SJSA1 (cell line): ENCODE results near the gene EHF. TPM values are rescaled to one million over a fixed set of nuclear protein-coding genes. Genes with fewer than 3 reads are reported as not detected.
A peak's percentile ranks its signal among the peaks of the same experiment; 100 is the strongest.

Experiments
- DNase-seq, 2 experiments: peaks; one replicate each; pipeline ENCODE4 v3.0.0-alpha.2; 2015 to 2020; ENCODE audit warnings: low spot score in 2 of 2, low read depth in 1 of 2
- H3K27ac ChIP-seq: fragments of 250-450 bp; sonication (Bioruptor Pico); 2 replicates; pipeline ENCODE4 v1.5.1; 2020; ENCODE audit warnings: mild to moderate bottlenecking, moderate library complexity
- H3K27me3 ChIP-seq: fragments of 250-450 bp; sonication (Bioruptor Pico); replicated peaks from 2 replicates; pipeline ENCODE4 v1.5.1; 2020; ENCODE audit warnings: mild to moderate bottlenecking, moderate library complexity
- H3K36me3 ChIP-seq: fragments of 250-450 bp; sonication (Bioruptor Pico); 2 replicates; pipeline ENCODE4 v1.5.1; 2020; ENCODE audit warnings: mild to moderate bottlenecking
- H3K4me1 ChIP-seq: fragments of 250-450 bp; sonication (Bioruptor Pico); replicated peaks from 2 replicates; pipeline ENCODE4 v1.6.1; 2021; ENCODE audit warnings: mild to moderate bottlenecking
- H3K4me3 ChIP-seq: fragments of 250-450 bp; sonication (Bioruptor Pico); 2 replicates; pipeline ENCODE4 v1.5.1; 2020; ENCODE audit warnings: mild to moderate bottlenecking
- H3K9me3 ChIP-seq: fragments of 250-450 bp; sonication (Bioruptor Pico); replicated peaks from 2 replicates; pipeline ENCODE4 v1.5.1; 2020; ENCODE audit warnings: mild to moderate bottlenecking
- total RNA-seq: library from RNA; depleted of rRNA; stranded (reverse); fragments of >200 nt; shearing (Covaris generic); gene quantifications from 2 replicates; pipeline ENCODE4 v1.2.3, GENCODE V29; 2014

The EHF gene
- total RNA-seq, 1 experiment from 2014 or later = not detected

DNA sequence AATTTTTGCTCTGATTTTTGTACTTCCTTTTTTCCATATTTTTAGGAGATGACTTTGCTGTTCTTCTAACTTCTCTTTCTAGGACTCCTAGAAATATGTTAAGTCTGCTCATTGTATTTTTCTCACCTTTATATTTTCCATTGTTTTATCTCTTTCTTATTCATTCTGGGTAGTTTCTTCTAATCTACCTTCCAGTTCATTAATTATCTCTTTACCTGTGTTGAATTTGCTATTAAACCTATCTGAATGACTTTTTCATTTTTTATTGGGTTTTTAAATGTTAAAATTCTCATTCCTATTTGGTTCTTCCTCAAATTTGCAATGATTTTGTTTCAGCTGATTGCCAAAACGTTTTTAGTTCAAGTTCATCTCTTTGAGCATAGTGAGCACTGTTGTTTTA, 27.8 kb upstream of the EHF start:
- H3K4me3 ChIP-seq = no peak overlapping the region
- no peaks in the 10 kb centered on the region for H3K27me3 ChIP-seq
- H3K9me3 ChIP-seq = no peaks in the 10 kb centered on the region
- no peak overlapping the region for H3K27ac ChIP-seq
- no peaks in the 10 kb centered on the region for H3K4me1 ChIP-seq
- DNase-seq = no peak
- H3K36me3 ChIP-seq = no peaks in the 10 kb centered on the region

DNA sequence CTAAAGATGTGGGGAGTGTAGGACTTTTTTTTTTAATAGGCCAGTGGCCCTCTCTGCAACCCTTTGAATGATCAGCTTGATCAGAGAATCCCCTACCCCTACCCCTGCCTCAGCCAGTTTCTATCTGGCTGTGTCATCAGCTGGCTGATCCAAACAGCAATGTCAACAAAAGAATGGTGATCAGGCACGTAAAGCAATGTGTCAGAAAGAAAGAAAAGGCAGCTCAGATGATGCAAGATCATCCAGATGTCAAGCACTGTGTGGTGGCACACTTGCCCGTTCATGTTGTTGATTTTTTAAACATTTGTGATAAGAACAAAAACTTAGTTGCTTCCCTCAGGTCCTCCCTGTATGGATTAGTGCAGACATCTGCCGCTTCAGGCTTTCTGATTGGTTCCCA, 26.3 kb upstream of the EHF start:
- H3K4me3 ChIP-seq = no peak overlapping the region
- no peaks in the 10 kb centered on the region for H3K27me3 ChIP-seq
- H3K4me1 ChIP-seq = peaks cover 10% of the 10 kb centered on the region
- H3K27ac ChIP-seq = no peak overlapping the region
- DNase-seq = no peak
- no peaks in the 10 kb centered on the region for H3K9me3 ChIP-seq
- no peaks in the 10 kb centered on the region for H3K36me3 ChIP-seq

DNA sequence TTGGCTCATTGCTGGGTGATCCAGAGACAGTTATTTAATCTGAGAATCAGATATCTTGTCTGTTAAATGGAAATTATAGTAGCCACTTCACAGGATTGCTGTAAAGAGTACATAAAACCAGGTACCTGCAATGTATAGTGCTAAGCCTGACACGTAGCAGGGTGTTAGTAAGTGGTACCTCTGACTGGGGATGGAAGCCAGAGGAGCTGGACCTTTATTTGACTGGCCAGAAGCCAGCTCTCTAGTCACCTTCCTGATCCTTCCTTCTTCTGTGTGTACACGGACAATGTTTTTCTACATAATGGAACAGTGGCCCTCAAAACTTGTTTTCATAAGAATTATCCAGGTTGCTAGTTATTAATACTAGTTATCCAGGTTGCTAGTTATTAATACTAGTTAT, 25.5 kb upstream of the EHF start:
- Histone ChIP-seq H3K4me1 (peaks cover 18% of the 10 kb centered on the region), H3K27me3 (no peaks in the 10 kb centered on the region), H3K27ac (no peak overlapping the region), H3K36me3 (no peaks in the 10 kb centered on the region), H3K9me3 (no peaks in the 10 kb centered on the region), H3K4me3 (no peak overlapping the region)
- DNase-seq = no peak

- no peak for DNase-seq
- Histone ChIP-seq H3K36me3 (no peaks in the 10 kb centered on the region), H3K4me1 (peaks cover 25% of the 10 kb centered on the region), H3K4me3 (no peak overlapping the region), H3K27me3 (no peaks in the 10 kb centered on the region), H3K27ac (no peak overlapping the region), H3K9me3 (no peaks in the 10 kb centered on the region)
Observed at GRCh38 chr11:34595960-34596644, 24.8 kb upstream of the EHF start.

- Histone ChIP-seq H3K27me3 (no peaks in the 10 kb centered on the region), H3K9me3 (no peaks in the 10 kb centered on the region), H3K4me1 (peaks cover 28% of the 10 kb centered on the region), H3K27ac (peak overlapping the region; percentile 71), H3K4me3 (no peak overlapping the region), H3K36me3 (no peaks in the 10 kb centered on the region)
- peak; percentile 74 to 89 for DNase-seq
Observed at GRCh38 chr11:34599406-34599945, 21.4 kb upstream of the EHF start.

GRCh38 chr11:34600339-34601084, 20.4 kb upstream of the EHF start:
- peak in 1 of 2 experiments; percentile 9 for DNase-seq
- no peaks in the 10 kb centered on the region for H3K27me3 ChIP-seq
- H3K4me3 ChIP-seq = no peak overlapping the region
- no peaks in the 10 kb centered on the region for H3K9me3 ChIP-seq
- peaks cover 28% of the 10 kb centered on the region for H3K4me1 ChIP-seq
- peak overlapping the region; percentile 71 for H3K27ac ChIP-seq
- no peaks in the 10 kb centered on the region for H3K36me3 ChIP-seq

DNA sequence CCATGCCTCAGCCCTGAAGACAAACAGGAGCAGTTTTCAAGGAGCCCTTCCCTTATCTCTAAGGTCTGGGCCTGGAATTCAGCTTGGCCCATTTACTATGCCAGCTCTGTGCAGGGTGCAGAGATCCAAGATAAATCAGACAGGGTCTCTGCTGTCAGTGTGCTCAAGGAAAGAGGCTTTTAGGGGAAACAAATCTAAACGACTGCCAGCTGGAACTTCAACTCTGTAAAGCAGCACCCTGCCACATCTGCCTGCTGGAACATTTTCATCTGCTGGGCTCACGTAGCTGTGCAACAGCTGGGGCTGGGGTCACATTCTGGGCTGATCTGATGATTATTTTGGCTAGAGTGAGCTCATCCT, 19.8 kb upstream of the EHF start:
- no peaks in the 10 kb centered on the region for H3K36me3 ChIP-seq
- H3K4me3 ChIP-seq = no peak overlapping the region
- H3K4me1 ChIP-seq = peaks cover 28% of the 10 kb centered on the region
- DNase-seq = peak in 1 of 2 experiments; percentile 5
- no peaks in the 10 kb centered on the region for H3K9me3 ChIP-seq
- no peaks in the 10 kb centered on the region for H3K27me3 ChIP-seq
- H3K27ac ChIP-seq = peak overlapping the region; percentile 71; the same call in 1 of the 2 replicates

GRCh38 chr11:34601609-34602008, 19.3 kb upstream of the EHF start:
- Histone ChIP-seq H3K36me3 (no peaks in the 10 kb centered on the region), H3K4me3 (no peak overlapping the region), H3K27ac (no peak overlapping the region), H3K4me1 (peaks cover 28% of the 10 kb centered on the region), H3K27me3 (no peaks in the 10 kb centered on the region), H3K9me3 (no peaks in the 10 kb centered on the region)
- no peak for DNase-seq

DNA sequence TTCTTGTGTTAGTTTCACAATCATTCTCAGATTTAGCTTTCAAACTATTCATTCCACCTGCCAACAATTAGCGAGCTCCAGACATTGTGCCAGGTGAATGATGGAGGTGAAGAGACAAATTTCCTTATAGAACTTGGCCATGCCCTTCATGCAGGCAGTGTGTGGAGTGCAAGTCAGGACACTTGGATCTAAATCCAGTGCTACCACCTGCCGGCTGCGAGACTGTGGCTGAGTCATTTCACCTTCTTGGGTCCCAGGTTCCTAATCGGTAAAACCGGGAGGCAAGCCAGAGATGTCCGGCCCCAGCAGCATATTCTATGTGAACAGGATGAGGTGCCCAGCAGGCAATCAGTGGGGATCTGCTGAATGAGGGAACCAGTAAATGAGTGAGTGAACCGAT, 18.6 kb upstream of the EHF start:
- H3K4me1 ChIP-seq = peaks cover 28% of the 10 kb centered on the region
- H3K27ac ChIP-seq = no peak overlapping the region
- DNase-seq = no peak
- no peaks in the 10 kb centered on the region for H3K36me3 ChIP-seq
- H3K9me3 ChIP-seq = no peaks in the 10 kb centered on the region
- no peak overlapping the region for H3K4me3 ChIP-seq
- no peaks in the 10 kb centered on the region for H3K27me3 ChIP-seq

- no peak overlapping the region for H3K27ac ChIP-seq
- H3K36me3 ChIP-seq = no peaks in the 10 kb centered on the region
- H3K4me3 ChIP-seq = no peak overlapping the region
- no peak for DNase-seq
- H3K27me3 ChIP-seq = no peaks in the 10 kb centered on the region
- H3K4me1 ChIP-seq = peaks cover 28% of the 10 kb centered on the region
- H3K9me3 ChIP-seq = no peaks in the 10 kb centered on the region
Observed at GRCh38 chr11:34603129-34604001, 17.5 kb upstream of the EHF start.

- no peaks in the 10 kb centered on the region for H3K27me3 ChIP-seq
- no peak overlapping the region for H3K27ac ChIP-seq
- no peak for DNase-seq
- no peaks in the 10 kb centered on the region for H3K9me3 ChIP-seq
- no peak overlapping the region for H3K4me3 ChIP-seq
- H3K36me3 ChIP-seq = no peaks in the 10 kb centered on the region
- peaks cover 23% of the 10 kb centered on the region for H3K4me1 ChIP-seq
Observed at GRCh38 chr11:34604145-34604544, 16.7 kb upstream of the EHF start.

DNA sequence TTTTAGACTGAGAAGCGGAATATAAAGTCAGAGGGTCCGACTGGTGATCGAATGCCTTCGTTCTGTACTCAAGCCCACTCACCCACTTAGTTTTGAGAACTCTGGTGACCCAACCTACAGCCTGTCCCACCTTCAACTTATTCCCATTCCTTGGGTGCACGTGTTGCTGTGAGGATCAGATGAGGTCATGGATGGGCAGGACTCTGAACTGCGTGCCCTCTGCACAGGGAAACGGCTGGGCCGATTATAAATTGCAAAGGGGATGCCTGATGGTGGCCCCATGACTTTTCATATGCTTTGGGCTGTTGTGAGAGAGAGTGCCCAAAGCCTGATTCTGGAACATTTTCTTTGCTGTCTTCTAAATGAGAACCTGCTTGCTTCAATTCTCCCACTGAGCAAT, 16.0 kb upstream of the EHF start:
- Histone ChIP-seq H3K27ac (no peak overlapping the region), H3K9me3 (no peaks in the 10 kb centered on the region), H3K36me3 (no peaks in the 10 kb centered on the region), H3K4me3 (no peak overlapping the region), H3K27me3 (no peaks in the 10 kb centered on the region), H3K4me1 (peaks cover 15% of the 10 kb centered on the region)
- no peak for DNase-seq

DNA sequence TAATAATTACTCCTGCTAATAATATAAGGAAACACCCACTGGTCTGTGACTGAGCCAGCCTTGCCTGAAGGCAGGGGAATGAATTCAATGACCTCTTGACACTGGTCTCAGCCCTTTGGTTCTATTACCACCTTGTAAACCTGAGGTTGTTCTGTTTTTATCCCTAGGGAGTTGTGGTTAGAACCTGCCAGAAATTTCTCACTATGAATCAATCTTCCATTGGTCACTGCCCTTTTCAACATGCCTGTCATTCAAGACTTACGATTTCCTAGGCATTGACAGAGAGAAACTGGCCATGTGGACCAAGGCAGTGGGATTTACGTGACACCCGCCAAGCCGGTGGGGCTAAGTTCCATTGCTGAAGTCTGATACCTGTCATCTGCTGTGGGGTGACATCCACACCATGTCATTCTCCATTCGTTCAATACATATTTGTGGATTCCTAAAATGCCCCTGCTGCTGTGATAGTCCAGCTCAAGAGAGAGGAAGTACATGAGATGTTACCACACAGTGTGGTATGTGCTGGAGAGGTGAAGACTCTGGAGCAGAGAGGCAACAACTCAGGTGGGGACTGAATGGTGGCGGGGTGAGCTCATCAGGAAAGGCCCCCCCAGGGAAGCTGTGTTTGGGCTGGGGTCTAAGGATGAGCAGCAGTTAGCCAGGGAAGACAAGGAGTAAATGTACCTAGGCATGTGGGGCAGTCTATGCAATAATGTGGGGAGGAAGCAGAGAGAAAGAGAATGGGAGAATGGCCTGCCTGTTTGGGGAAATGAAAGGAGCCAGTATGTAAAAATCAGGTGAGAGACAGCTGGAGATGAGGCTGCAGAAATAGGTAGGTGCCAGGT, 15.2 kb upstream of the EHF start:
- Histone ChIP-seq H3K27ac (no peak overlapping the region), H3K4me3 (no peak overlapping the region), H3K36me3 (no peaks in the 10 kb centered on the region), H3K4me1 (peaks cover 7% of the 10 kb centered on the region), H3K27me3 (no peaks in the 10 kb centered on the region), H3K9me3 (no peaks in the 10 kb centered on the region)
- no peak for DNase-seq
